Lung (tissue), 12 donors: ENCODE measurements around the gene TP73. TPM values are rescaled to one million over a fixed set of nuclear protein-coding genes. Genes with fewer than 3 reads are reported as not detected.

Source experiments
- ATAC-seq: fragments of 200-7000 bp; cut with Tn5 transposase; one replicate; pipeline ENCODE4 v1.9.1; 2020; ENCODE audit warnings: moderate number of reproducible peaks; ENCODE audit not compliant: insufficient read depth, low FRiP score
- DNase-seq, 3 donors: peaks; one replicate each; pipeline ENCODE4 v3.0.0-alpha.2; 2013 to 2017
- H3K27ac ChIP-seq, 2 donors: one replicate each; pipeline ENCODE4 v1.5.1; 2013; ENCODE audit warnings: mild to moderate bottlenecking in 2 of 2, moderate library complexity in 2 of 2, control low read depth in 1 of 2, inconsistent platforms in 1 of 2, low read depth in 1 of 2, low read length in 1 of 2
- H3K27me3 ChIP-seq, 3 donors: one replicate each; pipeline ENCODE4 v1.5.1; 2013; ENCODE audit warnings: low read length in 2 of 3; ENCODE audit not compliant: control insufficient read depth in 3 of 3, insufficient read depth in 3 of 3
- H3K36me3 ChIP-seq, 4 donors: one replicate each; pipeline ENCODE4 v1.5.1; 2013; ENCODE audit warnings: low read length in 4 of 4, mild to moderate bottlenecking in 1 of 4, moderate library complexity in 1 of 4; ENCODE audit not compliant: control insufficient read depth in 4 of 4, insufficient read depth in 4 of 4
- H3K4me1 ChIP-seq, 5 donors: one replicate each; pipeline ENCODE4 v1.5.1; 2013; ENCODE audit warnings: low read length in 5 of 5, mild to moderate bottlenecking in 2 of 5, moderate library complexity in 1 of 5; ENCODE audit not compliant: control insufficient read depth in 5 of 5, insufficient read depth in 5 of 5
- H3K4me3 ChIP-seq: one replicate; pipeline ENCODE4 v1.5.1; 2013; ENCODE audit warnings: mild to moderate bottlenecking, control low read depth, moderate library complexity
- H3K9ac ChIP-seq, 2 donors: one replicate each; pipeline ENCODE4 v1.5.1; 2013; ENCODE audit warnings: low read length in 2 of 2, control low read depth in 1 of 2; ENCODE audit not compliant: insufficient read depth in 1 of 2
- H3K9me3 ChIP-seq, 4 donors: one replicate each; pipeline ENCODE4 v1.5.1; 2013; ENCODE audit warnings: low read length in 3 of 4, mild to moderate bottlenecking in 1 of 4, moderate library complexity in 1 of 4; ENCODE audit not compliant: control insufficient read depth in 4 of 4, insufficient read depth in 3 of 4
- CTCF ChIP-seq: IDR thresholded peaks from 2 replicates; pipeline ENCODE4 v1.5.1; 2012; ENCODE audit warnings: mild to moderate bottlenecking; ENCODE audit errors: control extremely low read depth, extremely low read depth
- WGBS, 2 donors: extraction: QIAGEN DNeasy Blood & Tissue Kit; methylation state at CpG; one replicate each; pipeline ENCODE4 v1.1.7; 2013; 5-methylcytosine and 5-hydroxymethylcytosine counted together
- polyA plus RNA-seq, 2 donors: library from polyadenylated mRNA; stranded (reverse); fragments of 200-250 nt; gene quantifications; one replicate each; pipeline ENCODE4 v1.2.1, GENCODE V29; 2013
- total RNA-seq, 2 donors: library from RNA; depleted of rRNA in 1 of 2; stranded (reverse); fragments of >200 nt in 1 of 2; gene quantifications; one replicate each; pipeline ENCODE4 v1.2.1, GENCODE V29; 2014 to 2021
- donor health status: control.
- donor health status: control.
- donor health status: Bipolar disorder and iron deficiency.
- donor health status: healthy.
- donor health status: DM: yes; HTN: yes; CAD: no.

The TP73 gene
- total and polyA plus RNA-seq, 4 donors, result 1.7 to 12.3 (median 2.2) TPM

DNA sequence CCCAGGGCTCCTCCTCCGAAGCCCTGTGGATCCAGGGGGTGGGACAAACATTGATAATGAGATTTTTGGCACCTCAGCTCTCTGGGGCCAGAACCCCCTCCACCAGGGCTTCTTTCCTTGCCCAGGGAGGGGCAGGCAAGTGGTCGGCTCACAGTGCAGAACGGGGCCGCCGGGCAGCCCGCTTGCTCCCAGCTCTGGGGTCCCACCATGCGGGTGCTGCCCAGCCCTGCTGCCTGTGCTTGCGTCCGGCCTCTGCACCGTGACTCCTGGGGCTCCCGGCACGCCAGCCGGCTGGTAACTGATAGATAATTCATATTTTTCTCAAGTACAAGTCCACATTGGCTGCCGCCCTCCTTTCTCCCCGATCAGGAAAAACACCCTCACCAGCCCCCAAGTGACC lies 57.9 kb downstream of the TP73 start:
- ATAC-seq, result no peak
- no peak for TF ChIP-seq CTCF
- H3K9me3 ChIP-seq, result no peaks in the 10 kb centered on the region

GRCh38 chr1:3711381-3711779 lies 59.1 kb downstream of the TP73 start:
- no peak for ATAC-seq
- TF ChIP-seq CTCF, result no peak
- 74 to 78% methylated on average over 11 of the region's 11 CpGs for WGBS, 2 donors
- peaks cover 0 to 17% (median 3%) of the 10 kb centered on the region in 5 donors for H3K4me1 ChIP-seq
- no peak for DNase-seq
- H3K9ac ChIP-seq, result no peak overlapping the region
- peaks cover 4 to 14% (median 7%) of the 10 kb centered on the region in 3 donors for H3K27me3 ChIP-seq
- H3K27ac ChIP-seq, result no peak overlapping the region
- no peak overlapping the region for H3K4me3 ChIP-seq
- no peaks in the 10 kb centered on the region for H3K36me3 ChIP-seq
- H3K9me3 ChIP-seq, result no peaks in the 10 kb centered on the region

More for the DNA sequence above, 57.9 kb downstream of the TP73 start:
- Histone ChIP-seq H3K4me3 (no peak overlapping the region), H3K36me3 (no peaks in the 10 kb centered on the region), H3K27me3 (peaks cover 4 to 10% (median 7%) of the 10 kb centered on the region in 3 donors), H3K4me1 (peaks cover 0 to 17% (median 3%) of the 10 kb centered on the region in 5 donors), H3K27ac (no peak overlapping the region), H3K9ac (no peak overlapping the region)
- WGBS, 2 donors, result 88 to 89% methylated on average over 15 of the region's 15 CpGs
- no peak for DNase-seq

- no peak overlapping the region for H3K9ac ChIP-seq
- H3K9me3 ChIP-seq, result no peaks in the 10 kb centered on the region
- H3K27me3 ChIP-seq, result peaks cover 4 to 13% (median 7%) of the 10 kb centered on the region in 3 donors
- no peak for DNase-seq
- no peak overlapping the region for H3K27ac ChIP-seq
- no peaks in the 10 kb centered on the region for H3K36me3 ChIP-seq
- no peak overlapping the region for H3K4me3 ChIP-seq
- 73 to 83% methylated on average over 24 of the region's 24 CpGs for WGBS, 2 donors
- H3K4me1 ChIP-seq, result peaks cover 0 to 17% (median 3%) of the 10 kb centered on the region in 5 donors
- no peak for ATAC-seq
- no peak for TF ChIP-seq CTCF
Measured at GRCh38 chr1:3711780-3712451, 59.6 kb downstream of the TP73 start.
